Sigmoid colon (tissue), 4 donors: ENCODE data around the gene NISCH.

Experiments
- POLR2A ChIP-seq, 2 donors: fragments of 450-650 bp; IDR thresholded peaks; one replicate each; pipeline ENCODE4 v1.6.1; 2016; ENCODE audit warnings: antibody characterized with exemption in 2 of 2, mild to moderate bottlenecking in 2 of 2, moderate library complexity in 2 of 2
- POLR2AphosphoS5 ChIP-seq, 4 donors: sonication (generic); formaldehyde crosslinking; IDR thresholded peaks; one replicate each; pipeline ENCODE4 v1.6.1; 2017; ENCODE audit warnings: antibody characterized with exemption in 4 of 4
- TF ChIP-seq, protein P1 (sequence below), 4 experiments: fragments of 450-650 bp in 3 of 4; fragments of 200-600 bp in 1 of 4; IDR thresholded peaks; one replicate each; pipeline ENCODE4 v1.5.1; 2016 to 2019; ENCODE audit warnings: antibody characterized with exemption in 4 of 4, mild to moderate bottlenecking in 3 of 4, moderate library complexity in 2 of 4

DNA sequence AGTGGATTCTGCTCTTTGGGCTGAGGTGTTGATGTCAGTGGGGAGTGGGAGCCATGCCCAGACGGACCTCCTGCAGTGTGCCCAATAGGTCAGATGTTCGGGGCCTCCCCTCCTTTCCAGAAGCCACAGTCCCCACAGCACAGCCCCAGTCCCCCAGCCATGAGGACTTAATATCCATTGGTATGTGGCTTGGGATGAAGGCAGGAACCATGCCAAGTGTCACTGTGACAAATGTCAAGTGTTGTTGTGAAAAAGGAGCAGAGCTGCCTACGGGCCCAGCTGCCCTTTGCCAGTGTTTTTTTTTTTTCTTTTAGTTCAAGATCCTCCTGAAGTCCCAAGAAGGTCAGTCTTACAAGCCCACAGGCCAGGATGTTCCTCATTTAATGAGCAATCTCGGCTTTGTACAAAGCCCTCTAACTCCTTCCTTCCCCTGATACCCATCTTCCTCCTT lies 22.7 kb upstream of the NISCH start:
- TF ChIP-seq POLR2A (IDR thresholded peaks at IDR 0.05) (no peak), POLR2AphosphoS5 (IDR thresholded peaks at IDR 0.05) (no peak)
- TF ChIP-seq, protein P1, sequence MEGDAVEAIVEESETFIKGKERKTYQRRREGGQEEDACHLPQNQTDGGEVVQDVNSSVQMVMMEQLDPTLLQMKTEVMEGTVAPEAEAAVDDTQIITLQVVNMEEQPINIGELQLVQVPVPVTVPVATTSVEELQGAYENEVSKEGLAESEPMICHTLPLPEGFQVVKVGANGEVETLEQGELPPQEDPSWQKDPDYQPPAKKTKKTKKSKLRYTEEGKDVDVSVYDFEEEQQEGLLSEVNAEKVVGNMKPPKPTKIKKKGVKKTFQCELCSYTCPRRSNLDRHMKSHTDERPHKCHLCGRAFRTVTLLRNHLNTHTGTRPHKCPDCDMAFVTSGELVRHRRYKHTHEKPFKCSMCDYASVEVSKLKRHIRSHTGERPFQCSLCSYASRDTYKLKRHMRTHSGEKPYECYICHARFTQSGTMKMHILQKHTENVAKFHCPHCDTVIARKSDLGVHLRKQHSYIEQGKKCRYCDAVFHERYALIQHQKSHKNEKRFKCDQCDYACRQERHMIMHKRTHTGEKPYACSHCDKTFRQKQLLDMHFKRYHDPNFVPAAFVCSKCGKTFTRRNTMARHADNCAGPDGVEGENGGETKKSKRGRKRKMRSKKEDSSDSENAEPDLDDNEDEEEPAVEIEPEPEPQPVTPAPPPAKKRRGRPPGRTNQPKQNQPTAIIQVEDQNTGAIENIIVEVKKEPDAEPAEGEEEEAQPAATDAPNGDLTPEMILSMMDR (IDR thresholded peaks at IDR 0.05) = no peak
